SU-DHL-6 (cell line): ENCODE results near the gene PPP4R1.

Experiments
- H2AFZ ChIP-seq: fragments of 200-600 bp; sonication (generic); 2 replicates; pipeline ENCODE4 v1.6.1; 2014; ENCODE audit warnings: low read depth, mild to moderate bottlenecking, moderate library complexity, mixed read lengths, antibody characterized with exemption, low read length; ENCODE audit not compliant: severe bottlenecking
- H3F3A ChIP-seq: fragments of 200-600 bp; shearing (Covaris generic); 2 replicates; pipeline ENCODE4 v1.6.0; 2016; ENCODE audit warnings: antibody characterized with exemption, mild to moderate bottlenecking; ENCODE audit not compliant: insufficient read depth
- H3K27ac ChIP-seq: fragments of 200-600 bp; sonication (generic); 2 replicates; pipeline ENCODE4 v1.5.1; 2016; ENCODE audit warnings: low read depth, mild to moderate bottlenecking, low read length, moderate library complexity, mixed read lengths
- H3K27me3 ChIP-seq: fragments of 200-600 bp; sonication (generic), shearing (Covaris generic); 2 replicates; pipeline ENCODE4 v1.6.0; 2014; ENCODE audit warnings: mild to moderate bottlenecking, low read length
- H3K36me3 ChIP-seq: fragments of 200-600 bp; sonication (generic); 2 replicates; pipeline ENCODE4 v1.6.1; 2014; ENCODE audit warnings: mild to moderate bottlenecking, low read length, mixed read lengths
- H3K4me2 ChIP-seq: fragments of 300-600, 200-600 bp; shearing (Covaris generic), sonication (generic); 2 replicates; pipeline ENCODE4 v1.6.0; 2014; ENCODE audit warnings: low read length, low read depth, mild to moderate bottlenecking; ENCODE audit not compliant: poor library complexity, severe bottlenecking
- H3K4me3 ChIP-seq: fragments of 200-600 bp; sonication (generic); 2 replicates; pipeline ENCODE4 v1.5.1; 2014; ENCODE audit warnings: antibody characterized with exemption, low read length, mild to moderate bottlenecking, mixed read lengths; ENCODE audit not compliant: insufficient read depth, poor library complexity, severe bottlenecking
- H3K79me2 ChIP-seq: fragments of 200-600 bp; sonication (generic); 2 replicates; pipeline ENCODE4 v1.6.1; 2014; ENCODE audit warnings: mild to moderate bottlenecking, low read length, moderate library complexity; ENCODE audit not compliant: insufficient read depth
- H3K9ac ChIP-seq: fragments of 200-600 bp; sonication (generic); 2 replicates; pipeline ENCODE4 v1.7.0; 2014; ENCODE audit warnings: mild to moderate bottlenecking, low read length
- H3K9me2 ChIP-seq: fragments of 200-600 bp; sonication (generic); replicated peaks from 2 replicates; pipeline ENCODE4 v1.6.1; 2014; ENCODE audit warnings: low read length; ENCODE audit not compliant: insufficient read depth
- H3K9me3 ChIP-seq: fragments of 200-600 bp; sonication (generic); 2 replicates; pipeline ENCODE4 v1.6.1; 2014; ENCODE audit warnings: low read length, mixed read lengths; ENCODE audit not compliant: insufficient read depth
- H4K20me1 ChIP-seq: fragments of 200-600 bp; sonication (generic); 2 replicates; pipeline ENCODE4 v1.6.1; 2014; ENCODE audit warnings: low read depth, mild to moderate bottlenecking, antibody characterized with exemption, low read length, moderate library complexity, mixed read lengths
- CTCF ChIP-seq: fragments of 200-600 bp; sonication (generic); IDR thresholded peaks from one replicate; pipeline ENCODE4 v1.5.1; 2017; ENCODE audit warnings: antibody characterized with exemption, mild to moderate bottlenecking, low read length, moderate library complexity; ENCODE audit not compliant: insufficient read depth, poor library complexity, severe bottlenecking
- EZH2phosphoT487 ChIP-seq: fragments of 200-600 bp; sonication (generic), shearing (Covaris generic); conservative IDR thresholded peaks from 2 replicates; pipeline ENCODE4 v1.6.1; 2018; ENCODE audit warnings: mild to moderate bottlenecking, antibody characterized with exemption, low read length, moderate library complexity, mixed read lengths

PPP4R1 gene

DNA sequence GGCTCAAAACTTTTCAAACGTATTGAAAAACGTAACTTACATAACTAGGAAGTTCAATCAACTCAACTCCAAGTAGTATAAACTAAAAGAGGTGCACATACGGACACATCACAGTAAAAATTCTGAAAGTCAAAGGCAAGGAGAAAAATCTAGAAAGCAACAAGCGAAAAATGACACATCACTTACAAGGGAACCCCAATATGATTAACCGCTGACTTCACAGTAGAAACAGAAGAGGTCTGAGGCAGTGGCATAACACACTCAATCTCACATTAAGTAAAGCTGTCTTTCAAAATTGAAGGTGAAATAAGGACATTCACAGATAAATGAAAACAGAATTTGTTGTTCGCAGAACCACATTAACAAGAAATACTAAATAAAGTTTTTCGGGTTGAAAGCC is 32.7 kb downstream of the PPP4R1 start:
- Histone ChIP-seq H3K27me3 (no peaks in the 10 kb centered on the region), H3K9me3 (no peaks in the 10 kb centered on the region), H3K9me2 (no peaks in the 10 kb centered on the region), H3K4me2 (no peak overlapping the region), H3K27ac (no peak overlapping the region), H3K4me3 (no peak overlapping the region), H3K36me3 (peaks cover 9% of the 10 kb centered on the region; the same call in 1 of the 2 replicates), H3K9ac (no peak overlapping the region), H4K20me1 (no peaks in the 10 kb centered on the region), H3F3A (no peaks in the 10 kb centered on the region), H2AFZ (no peak overlapping the region), H3K79me2 (no peaks in the 10 kb centered on the region)
- TF ChIP-seq EZH2phosphoT487: no peak
- TF ChIP-seq CTCF: no peak

DNA sequence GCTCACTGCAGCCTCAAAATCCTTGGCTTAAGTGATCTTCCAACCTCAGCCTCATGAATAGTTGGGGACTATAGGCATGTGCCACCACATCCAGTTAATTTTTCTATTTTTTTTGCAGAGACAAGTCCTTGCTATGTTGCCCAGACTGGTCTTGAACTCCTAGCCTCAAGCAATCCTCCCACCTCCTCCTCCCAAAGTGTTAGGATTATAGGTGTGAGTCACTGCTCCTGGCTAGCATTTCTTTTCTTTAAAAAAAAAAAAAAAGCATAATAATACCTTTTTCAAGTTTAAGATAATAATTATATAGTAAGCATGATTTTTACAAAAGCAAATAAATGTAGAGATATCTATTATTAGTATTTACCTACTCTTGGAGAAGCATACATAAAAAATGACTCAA is 36.1 kb downstream of the PPP4R1 start:
- no peaks in the 10 kb centered on the region for H4K20me1 ChIP-seq
- H3K27ac ChIP-seq: no peak overlapping the region
- no peaks in the 10 kb centered on the region for H3K9me2 ChIP-seq
- no peaks in the 10 kb centered on the region for H3K79me2 ChIP-seq
- H3K36me3 ChIP-seq: peaks cover 10% of the 10 kb centered on the region; the same call in 1 of the 2 replicates
- TF ChIP-seq EZH2phosphoT487: no peak
- no peak for TF ChIP-seq CTCF
- H3F3A ChIP-seq: no peaks in the 10 kb centered on the region
- H2AFZ ChIP-seq: no peak overlapping the region
- H3K4me3 ChIP-seq: no peak overlapping the region
- no peaks in the 10 kb centered on the region for H3K27me3 ChIP-seq
- H3K9ac ChIP-seq: no peak overlapping the region
- H3K4me2 ChIP-seq: no peak overlapping the region
- H3K9me3 ChIP-seq: no peaks in the 10 kb centered on the region

- Histone ChIP-seq H3K9ac (no peak overlapping the region), H3K27me3 (no peaks in the 10 kb centered on the region), H3F3A (no peaks in the 10 kb centered on the region), H2AFZ (no peak overlapping the region), H3K9me2 (no peaks in the 10 kb centered on the region), H3K27ac (no peak overlapping the region), H3K9me3 (no peaks in the 10 kb centered on the region), H3K4me3 (no peak overlapping the region), H3K79me2 (no peaks in the 10 kb centered on the region), H3K36me3 (peaks cover 10% of the 10 kb centered on the region; the same call in 1 of the 2 replicates), H3K4me2 (no peak overlapping the region), H4K20me1 (no peaks in the 10 kb centered on the region)
- TF ChIP-seq CTCF (no peak), EZH2phosphoT487 (no peak)
Measured at GRCh38 chr18:9577361-9577760, 37.0 kb downstream of the PPP4R1 start.
